Cardiac fibroblast (primary cell): ENCODE data around the gene MICAL3.

ENCODE experiments used
- DNase-seq, 2 donors: peaks; one replicate each; pipeline versions ENCODE4 v3.0.0 to v3.0.0-alpha.2; 2010; ENCODE audit warnings: low read depth in 2 of 2
- H3K4me3 ChIP-seq, 2 donors: replicated peaks in 1 of 2; 1 replicate in 1 of 2; 2 replicates in 1 of 2; pipeline ENCODE4 v1.5.1; 2011; ENCODE audit warnings: low read depth in 2 of 2, low read length in 2 of 2, mild to moderate bottlenecking in 2 of 2, moderate library complexity in 1 of 2
- CTCF ChIP-seq: IDR thresholded peaks from one replicate; pipeline ENCODE4 v1.5.1; 2011; ENCODE audit warnings: low read depth, mild to moderate bottlenecking, low read length, inconsistent platforms

MICAL3 gene

GRCh38 chr22:17785185-17786184 lies 238.9 kb downstream of the MICAL3 start:
- peak; percentile 23 to 38 for DNase-seq
- H3K4me3 ChIP-seq, result no peak overlapping the region
- peak; percentile 64 for TF ChIP-seq CTCF

GRCh38 chr22:17784776-17785175 lies 239.6 kb downstream of the MICAL3 start:
- H3K4me3 ChIP-seq, result no peak overlapping the region
- TF ChIP-seq CTCF, result no peak
- no peak for DNase-seq

GRCh38 chr22:17783773-17784480 lies 240.4 kb downstream of the MICAL3 start:
- DNase-seq, result no peak
- no peak for TF ChIP-seq CTCF
- H3K4me3 ChIP-seq, result no peak overlapping the region

- TF ChIP-seq CTCF, result no peak
- DNase-seq, result peak in 1 of 2 donors; percentile 24
- H3K4me3 ChIP-seq, result no peak overlapping the region
These were observed 241.0 kb downstream of the MICAL3 start for GRCh38 chr22:17783312-17783711.

- H3K4me3 ChIP-seq, result no peak overlapping the region
- no peak for TF ChIP-seq CTCF
- no peak for DNase-seq
These were observed 241.7 kb downstream of the MICAL3 start for GRCh38 chr22:17782621-17783020.

- no peak for TF ChIP-seq CTCF
- H3K4me3 ChIP-seq, result no peak overlapping the region
These were observed 242.2 kb downstream of the MICAL3 start for GRCh38 chr22:17782158-17782557.

More at GRCh38 chr22:17782158-17782557, 242.2 kb downstream of the MICAL3 start:
- no peak for DNase-seq
